HFF-Myc (cell line): ENCODE measurements around the gene SSTR5.

Experiments
- DNase-seq: peaks from one replicate; pipeline ENCODE4 v3.0.0-alpha.2; 2011; ENCODE audit warnings: low read depth; ENCODE audit errors: extremely low read depth
- H3K4me3 ChIP-seq: replicated peaks from 2 replicates; pipeline ENCODE4 v1.5.1; 2011; ENCODE audit warnings: low read depth, mild to moderate bottlenecking, control low read depth, low read length
- CTCF ChIP-seq: IDR thresholded peaks from 2 replicates; pipeline ENCODE4 v1.5.1; 2012; ENCODE audit warnings: mild to moderate bottlenecking, low read depth, low read length, control low read depth; ENCODE audit errors: missing control alignments

SSTR5 gene

GRCh38 chr16:1066584-1067172 is 5.9 kb upstream of the SSTR5 start:
- H3K4me3 ChIP-seq = no peak overlapping the region
- no peak for DNase-seq
- TF ChIP-seq CTCF = no peak

GRCh38 chr16:1067629-1068028 is 4.9 kb upstream of the SSTR5 start:
- H3K4me3 ChIP-seq = no peak overlapping the region
- no peak for DNase-seq
- no peak for TF ChIP-seq CTCF

- H3K4me3 ChIP-seq = no peak overlapping the region
- no peak for TF ChIP-seq CTCF
- DNase-seq = no peak
These were observed 4.1 kb upstream of the SSTR5 start for GRCh38 chr16:1068451-1068850.

GRCh38 chr16:1069154-1069553 is 3.4 kb upstream of the SSTR5 start:
- DNase-seq = no peak
- no peak for TF ChIP-seq CTCF
- no peak overlapping the region for H3K4me3 ChIP-seq

- no peak overlapping the region for H3K4me3 ChIP-seq
- TF ChIP-seq CTCF = no peak
- no peak for DNase-seq
These were observed 2.3 kb upstream of the SSTR5 start for GRCh38 chr16:1070084-1070863.

- no peak for DNase-seq
- TF ChIP-seq CTCF = no peak
- H3K4me3 ChIP-seq = no peak overlapping the region
These were observed 1.6 kb upstream of the SSTR5 start for GRCh38 chr16:1070864-1071408.
